Measurements from ENCODE around the gene ASNS.

ASNS gene

GRCh38 chr7:97845622-97846203 is 26.5 kb downstream of the ASNS start:
- Histone ChIP-seq H3K27me3 (ENCODE audit: control insufficient read depth in 2 of 2, insufficient read depth in 2 of 2, low read length in 2 of 2) (no peaks in the 10 kb centered on the region), H3K27ac (ENCODE audit: low read depth in 2 of 2, low read length in 2 of 2) (no peak overlapping the region), H3K9me3 (ENCODE audit: control insufficient read depth in 2 of 2, low read length in 2 of 2) (no peaks in the 10 kb centered on the region), H3K4me3 (ENCODE audit: low read length in 2 of 2) (no peak overlapping the region), H3K36me3 (ENCODE audit: control insufficient read depth in 2 of 2, insufficient read depth in 2 of 2, low read length in 2 of 2) (no peaks in the 10 kb centered on the region), H3K4me1 (ENCODE audit: control insufficient read depth in 2 of 2, insufficient read depth in 2 of 2, low read length in 2 of 2) (no peaks in the 10 kb centered on the region), H3K9ac (ENCODE audit: low read depth in 1 of 2, low read length in 2 of 2) (no peak overlapping the region)

DNA sequence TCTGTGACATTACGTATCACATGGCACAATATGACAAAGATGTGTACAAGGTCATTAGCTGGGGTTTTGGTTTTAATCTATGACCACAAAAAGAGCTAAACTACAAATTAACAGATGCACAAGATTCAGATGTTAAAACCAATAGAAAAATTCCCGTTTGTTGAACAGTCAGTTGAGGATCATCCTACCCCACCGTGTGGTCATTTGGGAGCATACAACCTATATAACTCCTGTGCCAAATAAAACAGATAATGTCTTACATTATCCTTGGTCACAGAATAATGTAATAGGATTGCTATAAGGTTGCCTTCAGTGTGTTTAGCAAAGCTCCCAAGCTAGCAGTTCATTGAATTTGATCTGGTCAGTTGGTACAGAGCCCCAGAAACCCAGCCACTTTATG is 28.2 kb downstream of the ASNS start:
- Histone ChIP-seq H3K27me3 (ENCODE audit: control insufficient read depth in 2 of 2, insufficient read depth in 2 of 2, low read length in 2 of 2) (peaks cover 0 to 2% of the 10 kb centered on the region in 2 donors), H3K9me3 (ENCODE audit: control insufficient read depth in 2 of 2, low read length in 2 of 2) (no peaks in the 10 kb centered on the region), H3K36me3 (ENCODE audit: control insufficient read depth in 2 of 2, insufficient read depth in 2 of 2, low read length in 2 of 2) (no peaks in the 10 kb centered on the region), H3K9ac (ENCODE audit: low read depth in 1 of 2, low read length in 2 of 2) (no peak overlapping the region), H3K4me1 (ENCODE audit: control insufficient read depth in 2 of 2, insufficient read depth in 2 of 2, low read length in 2 of 2) (no peaks in the 10 kb centered on the region), H3K4me3 (ENCODE audit: low read length in 2 of 2) (no peak overlapping the region), H3K27ac (ENCODE audit: low read depth in 2 of 2, low read length in 2 of 2) (no peak overlapping the region)

DNA sequence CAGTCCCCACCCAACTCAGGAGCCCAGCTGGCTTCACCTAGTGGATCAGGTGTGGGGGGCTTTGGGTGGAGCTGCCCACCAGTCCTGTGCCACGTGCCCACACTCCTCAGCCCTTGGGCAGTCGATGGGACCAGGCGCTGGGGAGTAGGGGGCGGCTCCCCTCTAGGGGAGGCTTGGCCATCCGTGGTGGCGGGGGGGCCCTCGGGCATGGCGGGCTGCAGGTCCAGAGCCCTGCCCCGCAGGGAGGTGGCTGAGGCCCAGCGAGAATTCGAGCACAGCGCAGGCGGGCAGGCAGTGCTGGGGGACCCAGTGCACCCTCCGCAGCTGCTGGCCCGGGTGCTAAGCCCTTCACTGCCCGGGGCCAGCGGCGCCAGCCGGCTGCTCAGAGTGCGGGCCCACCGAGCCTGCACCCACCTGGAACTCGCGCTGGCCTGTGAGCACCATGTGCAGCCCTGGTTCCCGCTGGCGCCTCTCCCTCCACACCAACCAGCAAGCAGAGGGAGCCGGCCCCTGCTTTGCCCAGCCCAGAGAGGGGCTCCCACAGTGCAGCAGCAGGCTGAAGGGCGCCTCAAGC is 29.3 kb downstream of the ASNS start:
- Histone ChIP-seq H3K9me3 (ENCODE audit: control insufficient read depth in 2 of 2, low read length in 2 of 2) (no peaks in the 10 kb centered on the region), H3K4me3 (ENCODE audit: low read length in 2 of 2) (no peak overlapping the region), H3K4me1 (ENCODE audit: control insufficient read depth in 2 of 2, insufficient read depth in 2 of 2, low read length in 2 of 2) (no peaks in the 10 kb centered on the region), H3K36me3 (ENCODE audit: control insufficient read depth in 2 of 2, insufficient read depth in 2 of 2, low read length in 2 of 2) (no peaks in the 10 kb centered on the region), H3K9ac (ENCODE audit: low read depth in 1 of 2, low read length in 2 of 2) (no peak overlapping the region), H3K27me3 (ENCODE audit: control insufficient read depth in 2 of 2, insufficient read depth in 2 of 2, low read length in 2 of 2) (peaks cover 0 to 2% of the 10 kb centered on the region in 2 donors), H3K27ac (ENCODE audit: low read depth in 2 of 2, low read length in 2 of 2) (no peak overlapping the region)

DNA sequence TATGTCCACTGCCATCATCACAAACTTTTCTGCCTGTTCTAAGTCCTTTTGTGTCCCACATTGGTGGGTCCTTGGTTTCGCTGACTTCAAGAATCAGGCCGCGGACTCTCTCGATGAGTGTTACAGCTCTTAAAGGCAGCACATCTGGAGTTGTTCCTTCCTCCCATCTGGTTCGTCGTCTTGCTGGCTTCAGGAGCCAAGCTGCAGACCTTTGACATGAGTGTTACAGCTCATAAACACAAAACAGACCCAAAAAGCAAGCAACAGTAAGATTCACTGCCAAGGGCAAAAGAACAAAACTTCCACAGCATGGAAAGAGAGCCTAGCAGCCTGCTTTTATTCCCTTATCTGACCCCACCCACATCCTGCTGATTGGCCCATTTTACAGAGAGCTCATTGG is 30.2 kb downstream of the ASNS start:
- no peaks in the 10 kb centered on the region for H3K4me1 ChIP-seq (ENCODE audit: control insufficient read depth in 2 of 2, insufficient read depth in 2 of 2, low read length in 2 of 2)
- H3K9ac ChIP-seq (ENCODE audit: low read depth in 1 of 2, low read length in 2 of 2): no peak overlapping the region
- H3K27me3 ChIP-seq (ENCODE audit: control insufficient read depth in 2 of 2, insufficient read depth in 2 of 2, low read length in 2 of 2): peaks cover 0 to 2% of the 10 kb centered on the region in 2 donors
- H3K36me3 ChIP-seq (ENCODE audit: control insufficient read depth in 2 of 2, insufficient read depth in 2 of 2, low read length in 2 of 2): no peaks in the 10 kb centered on the region
- no peak overlapping the region for H3K27ac ChIP-seq (ENCODE audit: low read depth in 2 of 2, low read length in 2 of 2)
- no peaks in the 10 kb centered on the region for H3K9me3 ChIP-seq (ENCODE audit: control insufficient read depth in 2 of 2, low read length in 2 of 2)
- H3K4me3 ChIP-seq (ENCODE audit: low read length in 2 of 2): no peak overlapping the region

- H3K4me1 ChIP-seq (ENCODE audit: control insufficient read depth in 2 of 2, insufficient read depth in 2 of 2, low read length in 2 of 2): no peaks in the 10 kb centered on the region
- no peaks in the 10 kb centered on the region for H3K9me3 ChIP-seq (ENCODE audit: control insufficient read depth in 2 of 2, low read length in 2 of 2)
- H3K36me3 ChIP-seq (ENCODE audit: control insufficient read depth in 2 of 2, insufficient read depth in 2 of 2, low read length in 2 of 2): no peaks in the 10 kb centered on the region
- no peak overlapping the region for H3K4me3 ChIP-seq (ENCODE audit: low read length in 2 of 2)
- no peak overlapping the region for H3K27ac ChIP-seq (ENCODE audit: low read depth in 2 of 2, low read length in 2 of 2)
- peaks cover 0 to 2% of the 10 kb centered on the region in 2 donors for H3K27me3 ChIP-seq (ENCODE audit: control insufficient read depth in 2 of 2, insufficient read depth in 2 of 2, low read length in 2 of 2)
- H3K9ac ChIP-seq (ENCODE audit: low read depth in 1 of 2, low read length in 2 of 2): no peak overlapping the region
These were observed 36.7 kb downstream of the ASNS start for GRCh38 chr7:97835296-97836138.

DNA sequence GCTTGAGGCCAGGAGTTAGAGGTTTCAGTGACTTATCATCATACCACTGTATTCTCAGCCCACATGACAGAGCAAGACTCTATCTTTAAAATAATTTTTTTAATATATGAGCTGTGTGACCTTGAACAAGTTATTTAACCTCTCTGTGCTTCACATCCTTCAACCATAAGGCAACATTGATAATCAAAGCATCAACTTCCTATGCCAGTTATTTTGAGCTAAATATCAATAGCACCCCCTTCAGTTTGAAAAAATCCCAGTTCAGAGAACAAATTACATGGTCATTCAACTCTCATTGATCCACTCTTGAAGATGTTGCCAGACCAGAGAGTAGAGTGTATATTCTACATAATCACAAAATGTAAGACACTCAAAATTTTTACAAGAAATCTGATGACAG is 53.0 kb downstream of the ASNS start:
- no peaks in the 10 kb centered on the region for H3K36me3 ChIP-seq (ENCODE audit: control insufficient read depth in 2 of 2, insufficient read depth in 2 of 2, low read length in 2 of 2)
- H3K4me1 ChIP-seq (ENCODE audit: control insufficient read depth in 2 of 2, insufficient read depth in 2 of 2, low read length in 2 of 2): no peaks in the 10 kb centered on the region
- no peak overlapping the region for H3K4me3 ChIP-seq (ENCODE audit: low read length in 2 of 2)
- H3K9me3 ChIP-seq (ENCODE audit: control insufficient read depth in 2 of 2, low read length in 2 of 2): no peaks in the 10 kb centered on the region
- H3K27me3 ChIP-seq (ENCODE audit: control insufficient read depth in 2 of 2, insufficient read depth in 2 of 2, low read length in 2 of 2): no peaks in the 10 kb centered on the region
- no peak overlapping the region for H3K27ac ChIP-seq (ENCODE audit: low read depth in 2 of 2, low read length in 2 of 2)
- no peak overlapping the region for H3K9ac ChIP-seq (ENCODE audit: low read depth in 1 of 2, low read length in 2 of 2)

GRCh38 chr7:97818066-97818663 is 54.0 kb downstream of the ASNS start:
- H3K9me3 ChIP-seq (ENCODE audit: control insufficient read depth in 2 of 2, low read length in 2 of 2): no peaks in the 10 kb centered on the region
- no peaks in the 10 kb centered on the region for H3K36me3 ChIP-seq (ENCODE audit: control insufficient read depth in 2 of 2, insufficient read depth in 2 of 2, low read length in 2 of 2)
- H3K27me3 ChIP-seq (ENCODE audit: control insufficient read depth in 2 of 2, insufficient read depth in 2 of 2, low read length in 2 of 2): no peaks in the 10 kb centered on the region
- H3K27ac ChIP-seq (ENCODE audit: low read depth in 2 of 2, low read length in 2 of 2): no peak overlapping the region
- H3K4me3 ChIP-seq (ENCODE audit: low read length in 2 of 2): no peak overlapping the region
- H3K4me1 ChIP-seq (ENCODE audit: control insufficient read depth in 2 of 2, insufficient read depth in 2 of 2, low read length in 2 of 2): no peaks in the 10 kb centered on the region
- no peak overlapping the region for H3K9ac ChIP-seq (ENCODE audit: low read depth in 1 of 2, low read length in 2 of 2)

Data from mucosa of rectum (tissue), 2 donors.